ENCODE data around the gene EVPL. TPM values are rescaled to one million over a fixed set of nuclear protein-coding genes. Genes with fewer than 3 reads are reported as not detected.

EVPL gene
- polyA plus RNA-seq, 3 donors, result 0.34 to 1.2 (median 0.59) TPM

Other genes with a start within 250 kb of the EVPL start
- gene UNK, start 242.5 kb downstream of the EVPL start, polyA plus RNA-seq, result 10 to 100 TPM in 2 of 3 donors, 1 to 10 TPM in 1; 9.7 to 15.0 (median 13.9) TPM
- gene UNC13D, start 182.9 kb downstream of the EVPL start, polyA plus RNA-seq, result 10 to 100 TPM in 2 of 3 donors, 1 to 10 TPM in 1; 6.3 to 13.5 (median 10.1) TPM
- 100 to 1,000 TPM in 2 of 3 donors, 10 to 100 TPM in 1; 85.0 to 162 (median 107) TPM for gene WBP2, start 172.0 kb downstream of the EVPL start, polyA plus RNA-seq
- 10 to 100 TPM; 12.7 to 32.6 (median 28.6) TPM for gene TRIM47, start 148.7 kb downstream of the EVPL start, polyA plus RNA-seq
- gene TRIM65, start 130.4 kb downstream of the EVPL start, polyA plus RNA-seq, result 10 to 100 TPM; 11.1 to 15.3 (median 11.7) TPM
- 10 to 100 TPM; 43.1 to 74.8 (median 48.1) TPM for gene MRPL38, start 122.4 kb downstream of the EVPL start, polyA plus RNA-seq
- 1 to 10 TPM; 2.5 to 5.5 (median 3.8) TPM for gene FBF1, start 86.3 kb downstream of the EVPL start, polyA plus RNA-seq
- gene ACOX1, start 48.1 kb downstream of the EVPL start, polyA plus RNA-seq, result 10 to 100 TPM; 17.7 to 61.9 (median 19.8) TPM
- gene TEN1, start 48.1 kb downstream of the EVPL start, polyA plus RNA-seq, result 10 to 100 TPM; 25.2 to 42.6 (median 39.5) TPM
- gene CDK3, start 26.5 kb downstream of the EVPL start, polyA plus RNA-seq, result 10 to 100 TPM in 2 of 3 donors, 1 to 10 TPM in 1; 5.4 to 13.7 (median 13.0) TPM
- gene SRP68, start 45.2 kb upstream of the EVPL start, polyA plus RNA-seq, result 10 to 100 TPM; 44.1 to 68.6 (median 49.5) TPM
- under 1 TPM; 0.21 to 0.25 (median 0.22) TPM for gene GALR2, start 47.5 kb upstream of the EVPL start, polyA plus RNA-seq
- gene ZACN, start 51.9 kb upstream of the EVPL start, polyA plus RNA-seq, result 1 to 10 TPM; 1.3 to 3.2 (median 1.8) TPM
- gene EXOC7, start 76.5 kb upstream of the EVPL start, polyA plus RNA-seq, result 10 to 100 TPM; 30.1 to 54.3 (median 52.2) TPM
- under 1 TPM in 2 of 3 donors, not detected in 1; 0.13 to 0.54 TPM for gene FOXJ1, start 113.9 kb upstream of the EVPL start, polyA plus RNA-seq
- gene RNF157, start 213.2 kb upstream of the EVPL start, polyA plus RNA-seq, result 10 to 100 TPM in 2 of 3 donors, 1 to 10 TPM in 1; 5.4 to 25.2 (median 12.3) TPM
- gene UBALD2, start 238.0 kb upstream of the EVPL start, polyA plus RNA-seq, result 10 to 100 TPM; 14.4 to 43.7 (median 40.1) TPM